HCT116 (cell line): ENCODE results near the gene CRHR1. TPM values are rescaled to one million over a fixed set of nuclear protein-coding genes. Genes with fewer than 3 reads are reported as not detected.

Source experiments
- ATAC-seq: fragments of 200-7000 bp; cut with Tn5 transposase; 2 replicates; pipeline ENCODE4 v1.9.1; 2020; ENCODE audit warnings: mild to moderate bottlenecking, moderate library complexity
- BruUV-seq: library from RNA; stranded (reverse); fragments of 400-500 nt; replicated peaks from 2 replicates; lab custom pipeline; 2021; lab: Mats Ljungman, UMichigan
- CTCF ChIA-PET: fragments of 300-600 bp; sonication (Branson Sonifier 250); formaldehyde crosslinking; loops from one replicate; lab custom pipeline; 2021; ENCODE audit warnings: antibody characterized with exemption; lab: Charles Lee
- POLR2A ChIA-PET: fragments of 300-600, 350-600 bp; sonication (Branson Sonifier 250); formaldehyde crosslinking; loops from one replicate; lab custom pipeline; 2021; ENCODE audit warnings: antibody characterized with exemption; lab: Charles Lee
- RAD21 ChIA-PET, 2 experiments: fragments of 300-600 bp; sonication (Branson Sonifier 250); formaldehyde crosslinking; loops; one replicate each; lab custom pipeline; 2023; ENCODE audit warnings: low total read pairs in 2 of 2; ENCODE audit not compliant: uncharacterized antibody in 2 of 2, unreplicated experiment in 2 of 2, low non-redundant PET in 1 of 2; lab: Charles Lee
- DNase-seq: peaks from one replicate; pipeline ENCODE4 v3.0.0-alpha.2; 2010; ENCODE audit warnings: low read depth, low spot score
- H2AFZ ChIP-seq: fragments of 200-600 bp; shearing (Covaris generic), sonication (generic); 2 replicates; pipeline ENCODE4 v1.6.1; 2017; ENCODE audit warnings: low read depth, mixed run types, mixed read lengths, antibody characterized with exemption, low read length; ENCODE audit not compliant: poor library complexity, severe bottlenecking
- H3K27ac ChIP-seq: 2 replicates; pipeline ENCODE4 v1.5.1; 2012; ENCODE audit warnings: low read depth, low read length
- H3K27me3 ChIP-seq: fragments of 200-600 bp; sonication (generic); 2 replicates; pipeline ENCODE4 v1.6.1; 2016; ENCODE audit warnings: mixed run types, low read length, mixed read lengths; ENCODE audit not compliant: insufficient read depth
- H3K36me3 ChIP-seq, 2 experiments: fragments of 200-500 bp in 1 of 2; fragments of 200-600 bp in 1 of 2; sonication (Bioruptor generic) in 1 of 2; sonication (generic) in 1 of 2; 2 replicates each; pipeline versions ENCODE4 v1.5.1 to v1.6.1; 2014 to 2016; ENCODE audit warnings: low read length in 2 of 2, inconsistent platforms in 1 of 2, mixed read lengths in 1 of 2, mixed run types in 1 of 2; ENCODE audit not compliant: insufficient read depth in 2 of 2, control insufficient read depth in 1 of 2
- H3K4me1 ChIP-seq, 2 experiments: fragments of 200-600 bp in 1 of 2; sonication (generic) in 1 of 2; 2 replicates each; pipeline versions ENCODE4 v1.5.1 to v1.6.1; 2012 to 2017; ENCODE audit warnings: low read length in 2 of 2, inconsistent platforms in 1 of 2, mild to moderate bottlenecking in 1 of 2, mixed read lengths in 1 of 2, mixed run types in 1 of 2, moderate library complexity in 1 of 2; ENCODE audit not compliant: insufficient read depth in 2 of 2, control insufficient read depth in 1 of 2
- H3K4me2 ChIP-seq: fragments of 200-600 bp; sonication (generic); 2 replicates; pipeline ENCODE4 v1.6.1; 2017; ENCODE audit warnings: mixed run types, low read length, mixed read lengths
- H3K4me3 ChIP-seq, 2 experiments: fragments of 200-600 bp in 1 of 2; sonication (generic) in 1 of 2; replicated peaks in 1 of 2; 2 replicates each; pipeline ENCODE4 v1.5.1; 2011 to 2016; ENCODE audit warnings: low read length in 2 of 2, control low read depth in 1 of 2, low read depth in 1 of 2, mild to moderate bottlenecking in 1 of 2, mixed read lengths in 1 of 2, mixed run types in 1 of 2
- H3K79me2 ChIP-seq: fragments of 200-600 bp; sonication (generic); 2 replicates; pipeline ENCODE4 v1.6.1; 2017; ENCODE audit warnings: mild to moderate bottlenecking, mixed run types, low read length, moderate library complexity, mixed read lengths; ENCODE audit not compliant: insufficient read depth
- H3K9ac ChIP-seq: fragments of 200-600 bp; sonication (generic); 2 replicates; pipeline ENCODE4 v1.6.1; 2016; ENCODE audit warnings: low read length, mixed read lengths
- H3K9me2 ChIP-seq: fragments of 200-600 bp; sonication (generic), shearing (Covaris generic); 2 replicates; pipeline ENCODE4 v1.6.1; 2017; ENCODE audit warnings: mixed run types, mild to moderate bottlenecking, moderate library complexity; ENCODE audit not compliant: insufficient read depth
- H3K9me3 ChIP-seq, 2 experiments: fragments of 200-500 bp in 1 of 2; fragments of 200-600 bp in 1 of 2; sonication (Bioruptor generic) in 1 of 2; sonication (generic) in 1 of 2; 2 replicates each; pipeline ENCODE4 v1.6.1; 2014 to 2017; ENCODE audit warnings: low read length in 2 of 2, mixed read lengths in 2 of 2, inconsistent platforms in 1 of 2, low read depth in 1 of 2, mild to moderate bottlenecking in 1 of 2, mixed run types in 1 of 2, moderate library complexity in 1 of 2; ENCODE audit not compliant: control insufficient read depth in 1 of 2, insufficient read depth in 1 of 2
- H4K20me1 ChIP-seq: fragments of 200-600 bp; sonication (generic), shearing (Covaris generic); 2 replicates; pipeline ENCODE4 v1.6.1; 2017; ENCODE audit warnings: mixed run types, mild to moderate bottlenecking, moderate library complexity; ENCODE audit not compliant: insufficient read depth
- ATF3 ChIP-seq: IDR thresholded peaks from 2 replicates; pipeline ENCODE4 v1.6.1; 2012
- CBX3 ChIP-seq: IDR thresholded peaks from 2 replicates; pipeline ENCODE4 v1.6.1; 2012; ENCODE audit warnings: low read depth
- CEBPB ChIP-seq: IDR thresholded peaks from 2 replicates; pipeline ENCODE4 v1.6.1; 2012; ENCODE audit warnings: low read depth
- CTCF ChIP-seq, 3 experiments: fragments of 200-600 bp in 1 of 3; sonication (generic) in 1 of 3; IDR thresholded peaks in 2 of 3; conservative IDR thresholded peaks in 1 of 3; 2 replicates each; pipeline ENCODE4 v1.5.1; 2012 to 2017; ENCODE audit warnings: low read depth in 2 of 3, low read length in 2 of 3, antibody characterized with exemption in 1 of 3, borderline replicate concordance in 1 of 3, control low read depth in 1 of 3, mild to moderate bottlenecking in 1 of 3, mixed read lengths in 1 of 3, mixed run types in 1 of 3, moderate library complexity in 1 of 3; ENCODE audit not compliant: insufficient read depth in 1 of 3
- ELF1 ChIP-seq: IDR thresholded peaks from 2 replicates; pipeline ENCODE4 v1.6.1; 2012; ENCODE audit warnings: low read depth, borderline replicate concordance
- EZH2 ChIP-seq: fragments of 200-600 bp; sonication (generic); IDR thresholded peaks from 2 replicates; pipeline ENCODE4 v1.6.1; 2017; ENCODE audit warnings: antibody characterized with exemption, mixed run types
- EZH2phosphoT487 ChIP-seq: fragments of 200-600 bp; IDR thresholded peaks from 2 replicates; pipeline ENCODE4 v1.6.1; 2018; ENCODE audit warnings: antibody characterized with exemption, borderline replicate concordance
- FOSL1 ChIP-seq: IDR thresholded peaks from 2 replicates; pipeline ENCODE4 v1.6.1; 2012; ENCODE audit warnings: low read depth
- JUND ChIP-seq: IDR thresholded peaks from 2 replicates; pipeline ENCODE4 v1.6.1; 2012
- POLR2A ChIP-seq: IDR thresholded peaks from 2 replicates; pipeline ENCODE4 v1.7.0; 2011; ENCODE audit warnings: borderline replicate concordance; ENCODE audit not compliant: insufficient read depth, insufficient read length; ENCODE audit errors: extremely low read depth
- POLR2AphosphoS5 ChIP-seq: IDR thresholded peaks from 2 replicates; pipeline ENCODE4 v1.6.1; 2011; ENCODE audit warnings: mild to moderate bottlenecking, low read depth, low read length, moderate library complexity
- RAD21 ChIP-seq: IDR thresholded peaks from 2 replicates; pipeline ENCODE4 v1.6.1; 2012; ENCODE audit warnings: low read depth, mild to moderate bottlenecking
- REST ChIP-seq: IDR thresholded peaks from 2 replicates; pipeline ENCODE4 v1.6.1; 2012; ENCODE audit warnings: low read depth
- SIN3A ChIP-seq: IDR thresholded peaks from 2 replicates; pipeline ENCODE4 v1.6.1; 2012; ENCODE audit warnings: low read depth
- SP1 ChIP-seq: IDR thresholded peaks from 2 replicates; pipeline ENCODE4 v1.6.1; 2012; ENCODE audit warnings: low read depth
- TCF7L2 ChIP-seq: IDR thresholded peaks from 2 replicates; pipeline ENCODE4 v1.7.0; 2011; ENCODE audit warnings: borderline replicate concordance, inconsistent platforms; ENCODE audit not compliant: insufficient read depth, insufficient read length; ENCODE audit errors: extremely low read depth
- YY1 ChIP-seq: IDR thresholded peaks from 2 replicates; pipeline ENCODE4 v1.6.1; 2011; ENCODE audit warnings: low read length, low read depth, moderate library complexity, mild to moderate bottlenecking; ENCODE audit not compliant: insufficient replicate concordance; ENCODE audit errors: extremely low read depth
- ZFX ChIP-seq: fragments of 450-650 bp; IDR thresholded peaks from 2 replicates; pipeline ENCODE4 v1.6.1; 2017
- ZNF274 ChIP-seq: fragments of 200-500 bp; sonication (Bioruptor generic); IDR thresholded peaks from 2 replicates; pipeline ENCODE4 v1.6.1; 2014; ENCODE audit warnings: mild to moderate bottlenecking, low read depth, low read length, inconsistent platforms
- intact Hi-C: fragments of 100-400 bp; cut with micrococcal nuclease; formaldehyde crosslinking; loops from 2 replicates; pipeline ENCODE4 v1.10.0; 2022
- total RNA-seq: library from RNA; stranded (reverse); gene quantifications from one replicate; pipeline ENCODE4 v1.2.1, GENCODE V29; 2021; ENCODE audit not compliant: unreplicated experiment

Gene CRHR1
- total RNA-seq, 1 experiment from 2014 or later = 0.12 TPM

- RAD21 ChIA-PET = interaction anchor here in 1 of 2 experiments (1.3 kb wide), 1 partner anchor 197 kb away, joined by 3 read pairs; no protein-coding TSS in a partner anchor
- Histone ChIP-seq H3K4me3 (no peak overlapping the region), H3K9me3 (no peaks in the 10 kb centered on the region), H2AFZ (no peak overlapping the region), H3K27ac (no peak overlapping the region), H3K27me3 (no peaks in the 10 kb centered on the region; the same call in 1 of the 2 replicates), H3K79me2 (no peaks in the 10 kb centered on the region), H3K4me2 (no peak overlapping the region), H3K9ac (no peak overlapping the region), H3K9me2 (no peaks in the 10 kb centered on the region), H4K20me1 (no peaks in the 10 kb centered on the region), H3K4me1 (peaks cover 0 to 9% of the 10 kb centered on the region in 2 experiments; a peak in 2 of 4 replicates), H3K36me3 (no peaks in the 10 kb centered on the region)
- CTCF ChIA-PET = interaction anchor here (10.6 kb wide), 1 partner anchor 196 kb away, joined by 163 read pairs; no protein-coding TSS in a partner anchor
- no TSS peak for BruUV-seq
- DNase-seq = no peak
- no peak for ATAC-seq
- TF ChIP-seq SIN3A (no peak), POLR2A (no peak), ATF3 (no peak), JUND (no peak), TCF7L2 (no peak), CBX3 (no peak), CTCF (IDR thresholded peaks at IDR 0.05 in 2 of 3, conservative IDR thresholded peaks at IDR 0.05 in 1 of 3; ENCODE audit: borderline replicate concordance in 1 of 3, insufficient read depth in 1 of 3, low read depth in 2 of 3, low read length in 2 of 3) (no peak), FOSL1 (no peak), YY1 (no peak), EZH2 (no peak), ZFX (no peak), POLR2AphosphoS5 (no peak), ZNF274 (no peak), ELF1 (no peak), SP1 (no peak), REST (no peak), RAD21 (no peak), CEBPB (no peak), EZH2phosphoT487 (no peak)
- intact Hi-C loops = no loop called here
- POLR2A ChIA-PET = no interaction called here
Measured at GRCh38 chr17:45837187-45837586, 53.1 kb downstream of the CRHR1 start.
